T-helper 17 cell (primary cell): ENCODE results near the gene PRTFDC1. TPM values are rescaled to one million over a fixed set of nuclear protein-coding genes. Genes with fewer than 3 reads are reported as not detected.
"Not testable (repeated sequence)": the region's sequence is repeated elsewhere in the genome, so short reads cannot be mapped to it uniquely, and the experiment has no call there.

ENCODE experiments used
- ATAC-seq: fragments of 150-1000 bp; cut with Tn5 transposase; 2 replicates; pipeline ENCODE4 v1.10.0; 2021; ENCODE audit warnings: mild to moderate bottlenecking, moderate library complexity
- DNase-seq, 3 donors: peaks; one replicate each; pipeline versions ENCODE4 v3.0.0 to v3.0.0-alpha.2; 2020 to 2021
- H3K9me3 ChIP-seq: one replicate; pipeline ENCODE4 v1.7.0; 2013; ENCODE audit warnings: low read length, mild to moderate bottlenecking; ENCODE audit not compliant: control insufficient read depth, poor library complexity, severe bottlenecking
- H3K27ac Mint-ChIP-seq: one replicate; pipeline ENCODE4 v1.8.0; 2022; ENCODE audit warnings: mild to moderate bottlenecking, moderate library complexity, mixed read lengths
- H3K27me3 Mint-ChIP-seq: one replicate; pipeline ENCODE4 v1.8.0; 2022; ENCODE audit warnings: mixed read lengths
- H3K36me3 Mint-ChIP-seq: one replicate; pipeline ENCODE4 v1.8.0; 2022; ENCODE audit warnings: low read depth, mixed read lengths
- H3K4me1 Mint-ChIP-seq: one replicate; pipeline ENCODE4 v1.8.0; 2022; ENCODE audit warnings: mild to moderate bottlenecking, mixed read lengths
- H3K4me3 Mint-ChIP-seq: one replicate; pipeline ENCODE4 v1.8.0; 2022; ENCODE audit warnings: mild to moderate bottlenecking, moderate library complexity, mixed read lengths
- total RNA-seq, 4 donors: library from RNA in 2 of 4; stranded (reverse) in 2 of 4; gene quantifications; one replicate each; pipeline ENCODE4 v1.2.3 and lab custom pipeline; 2022 to 2026

PRTFDC1 gene
- total RNA-seq, 2 donors from 2014 or later: 0.40 to 3.6 TPM

- no peak for ATAC-seq
- Mint-ChIP-seq H3K4me3 (no peak overlapping the region), H3K36me3 (no peaks in the 10 kb centered on the region), H3K27me3 (peaks cover 11% of the 10 kb centered on the region), H3K4me1 (no peaks in the 10 kb centered on the region), H3K27ac (no peak overlapping the region)
- no peaks in the 10 kb centered on the region for H3K9me3 ChIP-seq
- DNase-seq: no peak
Observed at GRCh38 chr10:24958721-24959381, 6.4 kb upstream of the PRTFDC1 start.

- H3K9me3 ChIP-seq: no peaks in the 10 kb centered on the region
- H3K27me3 Mint-ChIP-seq: peaks cover 11% of the 10 kb centered on the region
Observed at GRCh38 chr10:24958091-24958720, 5.8 kb upstream of the PRTFDC1 start.

GRCh38 chr10:24957624-24958051 lies 5.2 kb upstream of the PRTFDC1 start:
- H3K9me3 ChIP-seq, H3K4me1 Mint-ChIP-seq, H3K4me3 Mint-ChIP-seq, ATAC-seq, DNase-seq, H3K36me3 Mint-ChIP-seq, H3K27ac Mint-ChIP-seq: not testable (repeated sequence)
- peaks cover 11% of the 10 kb centered on the region for H3K27me3 Mint-ChIP-seq

More at GRCh38 chr10:24958091-24958720, 5.8 kb upstream of the PRTFDC1 start:
- Mint-ChIP-seq H3K4me3 (no peak overlapping the region), H3K36me3 (no peaks in the 10 kb centered on the region), H3K27ac (no peak overlapping the region), H3K4me1 (peaks cover 4% of the 10 kb centered on the region)
- DNase-seq (no peak), ATAC-seq (no peak)

GRCh38 chr10:24953675-24954074 lies 1.3 kb upstream of the PRTFDC1 start:
- Mint-ChIP-seq H3K4me1 (peaks cover 19% of the 10 kb centered on the region), H3K4me3 (peak overlapping the region; percentile 89), H3K27ac (peak overlapping the region; percentile 43), H3K27me3 (peaks cover 4% of the 10 kb centered on the region), H3K36me3 (no peaks in the 10 kb centered on the region)
- ATAC-seq (no peak), DNase-seq (no peak)
- no peaks in the 10 kb centered on the region for H3K9me3 ChIP-seq

GRCh38 chr10:24952707-24953645 lies 570 bp upstream of the PRTFDC1 start:
- Mint-ChIP-seq H3K36me3 (no peaks in the 10 kb centered on the region), H3K27me3 (no peaks in the 10 kb centered on the region), H3K27ac (peak overlapping the region; percentile 43), H3K4me3 (peak overlapping the region; percentile 89), H3K4me1 (peaks cover 23% of the 10 kb centered on the region)
- no peaks in the 10 kb centered on the region for H3K9me3 ChIP-seq
- peak; percentile 33 to 46 (median 33) for DNase-seq
- ATAC-seq: peak; percentile 82

GRCh38 chr10:24951201-24952142 lies 934 bp downstream of the PRTFDC1 start:
- Mint-ChIP-seq H3K4me3 (peak overlapping the region; percentile 89), H3K36me3 (no peaks in the 10 kb centered on the region), H3K27ac (peak overlapping the region; percentile 17), H3K4me1 (peaks cover 24% of the 10 kb centered on the region), H3K27me3 (no peaks in the 10 kb centered on the region)
- ATAC-seq: peak; percentile 7
- no peaks in the 10 kb centered on the region for H3K9me3 ChIP-seq
- no peak for DNase-seq

- peak overlapping the region; percentile 17 for H3K27ac Mint-ChIP-seq
- no peak for ATAC-seq
- DNase-seq: no peak
Observed at GRCh38 chr10:24950439-24950838, 2.0 kb downstream of the PRTFDC1 start.

GRCh38 chr10:24949616-24950015 lies 2.8 kb downstream of the PRTFDC1 start:
- ATAC-seq: no peak
- H3K27ac Mint-ChIP-seq: no peak overlapping the region

More at GRCh38 chr10:24950439-24950838, 2.0 kb downstream of the PRTFDC1 start:
- H3K4me3 Mint-ChIP-seq: no peak overlapping the region
- no peaks in the 10 kb centered on the region for H3K27me3 Mint-ChIP-seq
- no peaks in the 10 kb centered on the region for H3K9me3 ChIP-seq
- H3K4me1 Mint-ChIP-seq: peaks cover 24% of the 10 kb centered on the region
- H3K36me3 Mint-ChIP-seq: no peaks in the 10 kb centered on the region

GRCh38 chr10:24947304-24948097 lies 4.9 kb downstream of the PRTFDC1 start:
- DNase-seq: no peak
- ATAC-seq: no peak

More at GRCh38 chr10:24949616-24950015, 2.8 kb downstream of the PRTFDC1 start:
- DNase-seq: no peak
- H3K9me3 ChIP-seq: no peaks in the 10 kb centered on the region
- Mint-ChIP-seq H3K4me3 (no peak overlapping the region), H3K27me3 (no peaks in the 10 kb centered on the region), H3K36me3 (peaks cover 2% of the 10 kb centered on the region), H3K4me1 (peaks cover 30% of the 10 kb centered on the region)

GRCh38 chr10:24944512-24945255 lies 7.7 kb downstream of the PRTFDC1 start:
- H3K4me3 Mint-ChIP-seq: no peak overlapping the region
- H3K27me3 Mint-ChIP-seq: no peaks in the 10 kb centered on the region
- no peaks in the 10 kb centered on the region for H3K9me3 ChIP-seq
- peaks cover 11% of the 10 kb centered on the region for H3K4me1 Mint-ChIP-seq
- no peak overlapping the region for H3K27ac Mint-ChIP-seq
- no peak for ATAC-seq
- H3K36me3 Mint-ChIP-seq: peaks cover 2% of the 10 kb centered on the region
- no peak for DNase-seq

More at GRCh38 chr10:24947304-24948097, 4.9 kb downstream of the PRTFDC1 start:
- Mint-ChIP-seq H3K4me1 (peaks cover 20% of the 10 kb centered on the region), H3K27me3 (no peaks in the 10 kb centered on the region), H3K4me3 (no peak overlapping the region), H3K36me3 (peaks cover 2% of the 10 kb centered on the region), H3K27ac (peak overlapping the region; percentile 11)
- no peaks in the 10 kb centered on the region for H3K9me3 ChIP-seq

GRCh38 chr10:24938525-24938924 lies 13.9 kb downstream of the PRTFDC1 start:
- H3K36me3 Mint-ChIP-seq: no peaks in the 10 kb centered on the region
- H3K27me3 Mint-ChIP-seq: no peaks in the 10 kb centered on the region
- H3K9me3 ChIP-seq: no peaks in the 10 kb centered on the region
- DNase-seq (no peak), ATAC-seq (no peak)
- H3K4me3 Mint-ChIP-seq: no peak overlapping the region
- H3K4me1 Mint-ChIP-seq: no peaks in the 10 kb centered on the region
- H3K27ac Mint-ChIP-seq: no peak overlapping the region
